Vein endothelial cell (primary cell): ENCODE measurements around the gene OGDH. TPM values are rescaled to one million over a fixed set of nuclear protein-coding genes. Genes with fewer than 3 reads are reported as not detected.

Experiments used
- total RNA-seq: library from RNA; depleted of rRNA; stranded (reverse); fragments of >200 nt; gene quantifications from 2 replicates; pipeline ENCODE4 v1.2.3, GENCODE V29; 2012

Gene OGDH
- 53.6 and 63.2 TPM in 2 replicates for total RNA-seq

DNA sequence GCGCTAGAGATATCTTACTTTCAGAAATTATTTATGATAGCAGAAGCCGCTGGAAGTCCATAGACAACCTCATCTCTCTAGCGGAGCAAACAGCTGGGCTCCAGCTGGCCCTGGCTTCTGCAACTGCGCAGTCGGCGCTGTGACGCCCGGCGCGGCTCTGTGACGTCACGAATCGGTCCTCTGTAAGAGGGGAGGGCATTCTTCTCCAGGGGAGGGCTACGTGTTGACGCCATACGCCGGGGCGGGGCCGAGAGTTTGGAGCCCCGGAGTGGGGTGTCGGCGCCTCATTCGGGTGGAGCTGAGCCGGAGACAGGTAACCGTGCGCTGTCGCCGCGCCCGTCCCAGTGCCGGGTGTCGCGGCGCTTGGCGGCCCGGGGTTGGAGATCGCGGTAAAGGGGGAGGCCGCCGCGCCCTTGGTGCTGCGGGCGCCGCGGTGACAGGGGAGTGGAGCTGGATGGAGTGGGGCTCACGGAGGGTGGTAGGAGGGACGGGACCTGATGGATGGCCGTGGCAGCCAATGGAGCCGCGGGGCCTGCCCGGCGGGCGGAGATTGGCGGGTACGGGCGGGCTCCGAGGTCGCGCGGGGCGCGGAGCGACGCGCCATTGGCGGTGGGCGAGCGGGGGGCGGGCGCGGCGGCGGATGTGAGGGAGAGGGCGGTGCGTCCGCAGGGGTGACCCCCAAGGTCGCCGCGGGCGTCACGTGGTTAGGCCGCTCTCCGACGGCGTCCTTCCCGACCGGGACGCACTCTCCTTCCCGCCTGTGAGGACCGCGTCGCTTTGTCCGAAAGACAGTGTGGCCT, at the start of gene OGDH:
OGDH (plus strand) TSS at position 287 of the 800 bp plus-strand sequence. CDS start 17,717 bp downstream, outside the sequence.

DNA sequence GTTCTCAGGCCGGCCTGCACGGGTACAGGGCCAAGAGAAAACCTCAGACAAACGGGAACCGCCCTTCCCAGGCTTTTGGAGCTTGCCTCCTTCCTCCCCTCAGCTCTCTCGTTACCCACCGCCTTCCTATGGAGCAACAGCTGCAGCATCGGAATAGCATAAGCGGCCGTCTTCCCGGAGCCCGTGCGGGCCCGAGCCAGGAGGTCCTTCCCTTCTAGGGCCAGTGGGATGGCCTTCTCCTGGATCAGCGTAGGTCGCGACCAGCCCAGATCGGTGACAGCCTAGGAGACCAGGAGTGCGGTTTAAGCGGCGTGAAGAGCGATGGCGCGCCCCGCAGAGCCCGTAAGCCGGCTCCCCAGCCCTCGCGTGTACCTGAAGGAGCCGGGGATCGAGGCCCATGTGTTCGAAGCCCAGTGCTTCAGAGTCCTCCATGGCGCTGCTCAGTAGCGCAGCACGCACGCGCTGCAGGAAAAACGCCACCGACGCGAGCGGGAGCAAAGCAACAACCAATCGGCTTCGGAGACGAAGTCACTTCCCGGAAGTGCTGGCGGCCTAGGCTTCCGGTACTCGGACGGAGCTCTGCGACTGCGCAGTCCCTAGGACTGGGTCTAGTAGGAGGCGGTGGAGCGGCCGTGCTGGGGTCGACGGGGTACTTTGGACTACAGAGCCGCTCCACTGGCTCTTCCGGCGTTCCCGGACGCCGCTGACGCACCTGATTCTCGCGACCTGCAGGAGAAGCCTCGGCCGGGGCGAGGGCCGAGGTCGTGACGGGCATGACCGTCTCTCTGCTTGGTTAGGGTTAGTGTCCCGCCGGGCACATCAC, 32.8 kb upstream of the OGDH start, which contains the start of gene DDX56:
DDX56 (minus strand) TSS at position 445 of the 823 bp plus-strand sequence; CDS start at position 432, 13 bp downstream.

DNA sequence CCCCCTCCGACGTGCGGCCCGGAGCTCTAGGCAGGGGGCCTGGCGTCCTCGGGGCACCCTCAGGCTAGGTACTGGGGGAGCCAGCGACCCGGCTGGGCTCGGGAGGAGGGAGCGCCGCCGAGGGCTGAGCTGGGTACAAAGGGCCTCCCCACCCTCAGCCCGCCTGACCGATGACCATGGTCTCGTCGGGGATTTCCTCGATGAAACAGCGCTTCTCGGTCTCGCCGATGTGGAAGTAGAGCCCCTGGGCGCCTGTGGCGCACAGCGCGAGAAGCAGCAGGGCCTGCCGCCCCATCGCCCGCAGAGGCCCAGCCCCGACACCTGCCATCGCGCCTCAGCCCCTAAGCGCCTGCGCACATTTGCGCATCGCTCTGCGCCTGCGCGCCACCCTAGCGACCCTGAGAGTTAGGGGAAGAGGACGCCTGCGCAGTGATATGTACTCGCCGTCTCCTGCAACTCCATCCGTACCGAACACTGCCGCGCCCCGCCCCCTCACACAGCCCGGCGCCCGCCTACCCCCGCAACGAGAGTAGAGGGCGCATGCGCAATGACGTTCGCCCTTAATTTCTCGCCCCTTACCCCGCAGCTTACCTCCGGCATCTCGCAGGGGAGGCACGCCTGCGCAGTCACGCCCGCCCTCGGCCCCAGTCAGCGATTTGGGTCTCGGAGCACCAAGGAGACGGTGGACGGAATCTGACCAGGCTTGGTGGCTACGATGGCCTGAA, 24.4 kb upstream of the OGDH start, which contains the start of gene TMED4:
TMED4 (minus strand) TSS at position 353 of the 725 bp plus-strand sequence; CDS start at position 328, 25 bp downstream.

GRCh38 chr7:44748045-44748947, 141.9 kb downstream of the OGDH start, which contains the start of gene ZMIZ2:
Gene ZMIZ2 (plus strand): TSS chr7:44748847. CDS start chr7:44756250, 7,403 bp downstream.

Other genes with a start within 250 kb of the OGDH start
- gene NUDCD3, start 116.0 kb upstream of the OGDH start, total RNA-seq = 68.0 and 68.9 TPM in 2 replicates
- gene NPC1L1, start 65.3 kb upstream of the OGDH start, total RNA-seq = not detected in 2 replicates
- 61.7 and 69.9 TPM in 2 replicates for gene DDX56, start 32.7 kb upstream of the OGDH start, total RNA-seq
- 87.9 and 114 TPM in 2 replicates for gene TMED4, start 24.4 kb upstream of the OGDH start, total RNA-seq
- 24.7 and 33.0 TPM in 2 replicates for gene ZMIZ2, start 142.2 kb downstream of the OGDH start, total RNA-seq
- 2,937 and 3,058 TPM in 2 replicates for gene PPIA, start 190.1 kb downstream of the OGDH start, total RNA-seq
- 111 and 125 TPM in 2 replicates for gene H2AZ2, start 241.5 kb downstream of the OGDH start, total RNA-seq